ENCODE data around the gene CHD3.

The CHD3 gene

GRCh38 chr17:7846765-7847661 is 41.6 kb upstream of the CHD3 start:
- TF ChIP-seq CTCF (IDR thresholded peaks at IDR 0.05; ENCODE audit: extremely low read depth, missing control alignments), result no peak

GRCh38 chr17:7848131-7848579 is 40.4 kb upstream of the CHD3 start:
- no peak for TF ChIP-seq CTCF (IDR thresholded peaks at IDR 0.05; ENCODE audit: extremely low read depth, missing control alignments)
- no peak for DNase-seq (ENCODE audit: low spot score)

More at GRCh38 chr17:7846765-7847661, 41.6 kb upstream of the CHD3 start:
- no peak for DNase-seq (ENCODE audit: low spot score)

- TF ChIP-seq CTCF (IDR thresholded peaks at IDR 0.05; ENCODE audit: extremely low read depth, missing control alignments), result no peak
- DNase-seq (ENCODE audit: low spot score), result no peak
Observed at GRCh38 chr17:7848739-7849129, 39.9 kb upstream of the CHD3 start.

DNA sequence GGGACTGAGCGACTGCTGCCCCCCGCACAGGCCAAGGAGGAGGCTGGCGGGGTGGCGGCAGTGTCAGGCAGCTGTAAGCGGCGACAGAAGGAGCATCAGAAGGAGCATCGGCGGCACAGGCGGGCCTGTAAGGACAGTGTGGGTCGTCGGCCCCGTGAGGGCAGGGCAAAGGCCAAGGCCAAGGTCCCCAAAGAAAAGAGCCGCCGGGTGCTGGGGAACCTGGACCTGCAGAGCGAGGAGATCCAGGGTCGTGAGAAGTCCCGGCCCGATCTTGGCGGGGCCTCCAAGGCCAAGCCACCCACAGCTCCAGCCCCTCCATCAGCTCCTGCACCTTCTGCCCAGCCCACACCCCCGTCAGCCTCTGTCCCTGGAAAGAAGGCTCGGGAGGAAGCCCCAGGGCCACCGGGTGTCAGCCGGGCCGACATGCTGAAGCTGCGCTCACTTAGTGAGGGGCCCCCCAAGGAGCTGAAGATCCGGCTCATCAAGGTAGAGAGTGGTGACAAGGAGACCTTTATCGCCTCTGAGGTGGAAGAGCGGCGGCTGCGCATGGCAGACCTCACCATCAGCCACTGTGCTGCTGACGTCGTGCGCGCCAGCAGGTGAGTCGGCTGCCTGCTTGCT is 39.3 kb upstream of the CHD3 start:
- TF ChIP-seq CTCF (IDR thresholded peaks at IDR 0.05; ENCODE audit: extremely low read depth, missing control alignments), result no peak
- no peak for DNase-seq (ENCODE audit: low spot score)

- no peak for DNase-seq (ENCODE audit: low spot score)
- no peak for TF ChIP-seq CTCF (IDR thresholded peaks at IDR 0.05; ENCODE audit: extremely low read depth, missing control alignments)
Observed at GRCh38 chr17:7849751-7850504, 38.7 kb upstream of the CHD3 start.

DNA sequence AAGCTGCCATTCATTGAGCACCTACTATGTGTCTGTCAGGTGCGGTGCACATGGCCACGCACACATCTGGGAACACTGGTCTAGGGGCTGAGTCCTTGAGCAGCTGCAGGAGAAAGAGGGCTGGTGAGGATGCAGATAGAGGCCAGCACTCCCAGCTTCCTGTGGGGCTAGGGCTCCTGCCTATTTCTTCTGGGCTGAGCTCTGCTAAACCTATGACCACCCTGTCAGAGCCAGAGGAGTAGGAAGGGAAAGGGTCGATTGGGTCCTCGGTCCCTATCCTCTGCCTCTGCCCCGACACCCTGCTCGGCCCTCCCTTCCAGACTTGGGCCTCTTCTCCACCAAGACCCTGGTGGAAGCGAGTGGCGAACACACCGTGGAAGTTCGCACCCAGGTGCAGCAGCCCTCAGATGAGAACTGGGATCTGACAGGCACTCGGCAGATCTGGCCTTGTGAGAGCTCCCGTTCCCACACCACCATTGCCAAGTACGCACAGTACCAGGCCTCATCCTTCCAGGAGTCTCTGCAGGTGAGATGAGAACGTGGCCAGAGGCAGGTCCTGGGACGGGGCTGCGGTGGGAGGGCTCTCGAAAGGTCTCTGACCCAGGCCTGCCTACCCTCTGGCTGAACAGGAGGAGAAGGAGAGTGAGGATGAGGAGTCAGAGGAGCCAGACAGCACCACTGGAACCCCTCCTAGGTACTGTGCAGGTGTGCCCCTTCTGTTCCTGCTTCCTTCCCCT is 37.7 kb upstream of the CHD3 start:
- DNase-seq (ENCODE audit: low spot score), result no peak
- no peak for TF ChIP-seq CTCF (IDR thresholded peaks at IDR 0.05; ENCODE audit: extremely low read depth, missing control alignments)
